Measurements from ENCODE around the gene COMMD2.
A peak's percentile ranks its signal among the peaks of the same experiment; 100 is the strongest.

Gene COMMD2

DNA sequence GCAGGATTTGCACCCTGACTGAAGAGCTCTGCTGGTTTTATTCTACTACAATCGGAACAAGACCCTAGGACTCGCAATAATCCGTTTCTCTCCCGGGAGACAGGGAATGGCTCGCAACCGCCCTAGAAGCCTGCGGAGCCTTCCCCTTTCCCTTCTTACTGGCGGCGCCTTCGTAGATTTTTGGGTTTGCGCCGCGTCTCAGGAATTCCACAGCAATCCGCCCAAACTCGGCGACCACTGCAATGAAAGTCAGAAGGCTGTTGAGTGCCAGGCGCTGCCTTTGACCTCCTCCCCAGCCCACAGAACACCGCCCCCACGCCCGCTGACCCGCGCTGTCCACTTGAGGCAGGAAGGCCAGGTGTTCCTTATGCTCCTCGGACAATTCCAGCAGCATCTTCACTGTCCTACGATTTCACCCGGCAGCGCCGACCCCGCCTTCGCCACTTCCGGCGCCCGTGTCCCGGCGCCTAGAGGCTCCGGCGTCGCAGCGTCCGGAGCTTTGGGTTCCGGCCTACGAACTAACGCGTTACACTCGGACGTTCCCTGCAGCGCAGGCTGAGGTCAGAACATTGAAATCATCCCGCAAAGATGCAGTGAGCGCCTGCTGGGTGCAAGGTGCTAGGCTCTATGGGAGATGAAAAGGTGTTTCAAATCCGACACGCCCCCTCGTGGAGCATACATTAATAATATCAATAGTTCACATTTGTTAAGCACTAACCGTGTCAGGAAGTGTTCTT lies at the start of gene COMMD2:
Gene COMMD2, minus strand, starts transcription at position 439 of the 737 bp plus-strand sequence. Its CDS starts 45 bp downstream, at position 394.
- H3K4me3 ChIP-seq (replicated peaks in 1 of 2; ENCODE audit: low read depth in 2 of 2, low read length in 2 of 2): peak within 1 kb of the TSS; percentile 86 to 97
- peak; percentile 83 to 88 for DNase-seq (ENCODE audit: low read depth in 2 of 2)
- TF ChIP-seq, protein P1, sequence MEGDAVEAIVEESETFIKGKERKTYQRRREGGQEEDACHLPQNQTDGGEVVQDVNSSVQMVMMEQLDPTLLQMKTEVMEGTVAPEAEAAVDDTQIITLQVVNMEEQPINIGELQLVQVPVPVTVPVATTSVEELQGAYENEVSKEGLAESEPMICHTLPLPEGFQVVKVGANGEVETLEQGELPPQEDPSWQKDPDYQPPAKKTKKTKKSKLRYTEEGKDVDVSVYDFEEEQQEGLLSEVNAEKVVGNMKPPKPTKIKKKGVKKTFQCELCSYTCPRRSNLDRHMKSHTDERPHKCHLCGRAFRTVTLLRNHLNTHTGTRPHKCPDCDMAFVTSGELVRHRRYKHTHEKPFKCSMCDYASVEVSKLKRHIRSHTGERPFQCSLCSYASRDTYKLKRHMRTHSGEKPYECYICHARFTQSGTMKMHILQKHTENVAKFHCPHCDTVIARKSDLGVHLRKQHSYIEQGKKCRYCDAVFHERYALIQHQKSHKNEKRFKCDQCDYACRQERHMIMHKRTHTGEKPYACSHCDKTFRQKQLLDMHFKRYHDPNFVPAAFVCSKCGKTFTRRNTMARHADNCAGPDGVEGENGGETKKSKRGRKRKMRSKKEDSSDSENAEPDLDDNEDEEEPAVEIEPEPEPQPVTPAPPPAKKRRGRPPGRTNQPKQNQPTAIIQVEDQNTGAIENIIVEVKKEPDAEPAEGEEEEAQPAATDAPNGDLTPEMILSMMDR (IDR thresholded peaks at IDR 0.05; ENCODE audit: low read depth, low read length): peak; percentile 8

DNA sequence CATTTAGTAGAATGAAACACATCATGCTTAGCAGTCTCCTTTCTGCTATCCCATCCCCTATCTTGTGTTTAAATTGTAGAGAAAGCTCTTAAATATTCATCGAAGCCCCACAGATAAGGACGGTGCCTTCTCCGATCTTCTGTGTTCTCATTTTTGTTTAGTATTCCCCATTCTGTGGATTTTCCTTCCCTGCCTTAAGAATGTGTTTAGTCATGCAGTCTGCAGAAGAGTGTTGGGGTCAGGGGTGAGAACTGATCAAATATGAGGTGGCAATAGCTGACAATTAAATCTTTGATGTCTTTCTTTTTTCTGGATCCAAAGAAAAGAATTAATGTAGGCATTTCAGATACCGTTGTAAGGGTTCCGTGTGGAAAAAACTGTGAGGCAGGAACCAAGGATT lies 49.4 kb upstream of the COMMD2 start:
- no peak for DNase-seq (ENCODE audit: low read depth in 2 of 2)
- H3K4me3 ChIP-seq (replicated peaks in 1 of 2; ENCODE audit: low read depth in 2 of 2, low read length in 2 of 2): no peak overlapping the region
- TF ChIP-seq, protein P1 (IDR thresholded peaks at IDR 0.05; ENCODE audit: low read depth, low read length): no peak

DNA sequence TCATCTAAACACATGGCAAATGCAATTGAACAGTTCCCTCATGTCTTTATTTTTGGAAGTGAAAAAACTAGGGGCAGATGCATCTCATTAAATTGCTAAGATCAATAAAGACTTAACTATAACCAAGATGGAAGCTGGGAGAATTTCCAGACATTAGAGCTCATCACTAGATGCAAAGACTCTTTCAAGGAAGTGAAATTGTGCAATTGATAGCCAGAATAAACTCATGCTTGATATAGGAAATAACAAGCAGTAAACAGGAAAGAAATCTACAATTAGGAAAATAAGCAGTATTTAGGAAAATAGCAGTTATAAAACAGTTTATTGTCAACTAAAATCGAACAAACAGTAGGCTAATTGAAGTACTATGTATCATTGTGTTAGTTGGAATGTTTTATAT lies 48.9 kb upstream of the COMMD2 start:
- DNase-seq (ENCODE audit: low read depth in 2 of 2): no peak
- no peak overlapping the region for H3K4me3 ChIP-seq (replicated peaks in 1 of 2; ENCODE audit: low read depth in 2 of 2, low read length in 2 of 2)
- TF ChIP-seq, protein P1 (IDR thresholded peaks at IDR 0.05; ENCODE audit: low read depth, low read length): no peak

DNA sequence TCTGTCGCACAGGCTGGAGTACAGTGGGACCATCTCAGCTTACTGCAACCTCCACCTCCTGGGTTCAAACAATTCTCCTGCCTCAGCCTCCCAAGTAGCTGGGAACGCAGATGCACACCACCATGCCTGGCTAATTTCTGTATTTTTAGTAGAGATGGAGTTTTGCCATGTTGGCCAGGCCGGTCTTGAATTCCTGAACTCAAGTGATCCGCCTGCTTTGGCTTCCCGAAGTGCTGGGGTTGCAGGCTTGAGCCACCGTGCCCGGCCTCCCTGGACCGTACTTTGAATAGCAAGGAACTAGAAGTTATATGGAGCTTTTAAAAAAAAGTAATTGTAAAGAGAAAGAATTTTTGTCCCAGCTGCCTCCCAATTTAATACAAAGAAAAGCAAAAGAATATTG lies 48.4 kb upstream of the COMMD2 start:
- TF ChIP-seq, protein P1 (IDR thresholded peaks at IDR 0.05; ENCODE audit: low read depth, low read length): no peak
- DNase-seq (ENCODE audit: low read depth in 2 of 2): no peak
- H3K4me3 ChIP-seq (replicated peaks in 1 of 2; ENCODE audit: low read depth in 2 of 2, low read length in 2 of 2): no peak overlapping the region

DNA sequence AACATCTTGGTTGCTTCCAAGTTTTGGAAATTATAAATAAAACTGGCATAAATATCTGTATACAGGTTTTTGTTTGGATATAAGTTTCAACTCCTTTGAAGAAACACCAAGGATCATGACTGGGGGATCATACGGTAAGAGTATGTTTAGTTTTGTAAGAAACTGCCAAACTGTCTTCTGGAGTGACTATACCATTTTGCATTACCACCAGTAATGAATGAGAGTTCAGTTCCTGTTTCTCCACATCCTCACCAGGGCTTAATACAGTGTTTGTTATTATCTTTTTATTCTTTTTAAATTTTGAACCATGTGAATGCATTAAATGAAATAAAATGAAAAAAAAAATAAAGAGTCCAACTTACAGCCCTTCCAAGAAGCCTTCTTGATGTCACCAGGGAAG lies 43.7 kb upstream of the COMMD2 start:
- no peak for DNase-seq (ENCODE audit: low read depth in 2 of 2)
- TF ChIP-seq, protein P1 (IDR thresholded peaks at IDR 0.05; ENCODE audit: low read depth, low read length): no peak
- H3K4me3 ChIP-seq (replicated peaks in 1 of 2; ENCODE audit: low read depth in 2 of 2, low read length in 2 of 2): no peak overlapping the region

DNA sequence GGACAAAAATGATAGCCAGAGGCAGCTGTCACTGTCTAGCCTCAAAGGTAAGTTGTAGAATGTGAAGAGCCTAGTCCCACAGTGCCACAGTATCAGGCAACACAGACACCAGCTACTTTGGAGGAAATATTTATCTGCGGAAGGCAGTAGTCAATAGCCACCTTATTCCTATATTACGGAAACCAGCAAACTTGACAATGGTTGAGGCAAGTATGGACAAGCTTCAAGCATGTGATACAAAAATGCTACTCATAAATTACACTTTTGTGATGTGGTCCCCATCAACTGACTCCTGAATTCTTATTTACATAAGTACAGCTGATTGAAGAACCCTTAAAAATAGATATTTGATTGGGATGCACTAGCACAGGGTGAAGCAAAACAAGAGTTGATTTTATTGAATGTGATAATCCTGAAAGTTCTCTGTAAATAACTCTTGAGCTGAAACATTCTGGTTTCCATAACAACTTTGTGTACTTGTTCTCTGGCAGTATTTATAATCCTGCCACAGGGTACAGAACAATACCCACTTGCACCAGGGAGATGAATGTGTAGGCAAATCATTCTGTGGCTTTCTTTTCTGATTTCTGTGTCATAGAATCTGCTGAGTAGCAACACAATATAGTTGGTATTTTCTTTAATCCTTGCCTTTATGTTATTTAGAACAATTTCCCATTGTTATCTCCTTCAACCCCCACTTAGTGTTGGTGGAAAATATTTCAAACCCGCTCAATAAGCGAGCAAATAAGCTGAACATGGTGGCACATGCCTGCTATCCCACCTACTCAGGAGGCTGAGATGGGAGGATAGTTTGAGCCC lies 40.4 kb upstream of the COMMD2 start, which contains the start of gene ANKUB1:
Gene ANKUB1, minus strand, starts transcription at position 103 of the 819 bp plus-strand sequence. CDS start 188 bp downstream, outside the sequence.
- TF ChIP-seq, protein P1 (IDR thresholded peaks at IDR 0.05; ENCODE audit: low read depth, low read length): no peak
- H3K4me3 ChIP-seq (replicated peaks in 1 of 2; ENCODE audit: low read depth in 2 of 2, low read length in 2 of 2): no peak within 1 kb of the TSS
- no peak for DNase-seq (ENCODE audit: low read depth in 2 of 2)

Measured in cardiac fibroblast (primary cell).